Cardiac fibroblast (primary cell): ENCODE measurements around the gene GPR137B.

ENCODE experiments used
- DNase-seq, 2 donors: peaks; one replicate each; pipeline versions ENCODE4 v3.0.0 to v3.0.0-alpha.2; 2010; ENCODE audit warnings: low read depth in 2 of 2
- H3K4me3 ChIP-seq, 2 donors: replicated peaks in 1 of 2; 1 replicate in 1 of 2; 2 replicates in 1 of 2; pipeline ENCODE4 v1.5.1; 2011; ENCODE audit warnings: low read depth in 2 of 2, low read length in 2 of 2, mild to moderate bottlenecking in 2 of 2, moderate library complexity in 1 of 2
- CTCF ChIP-seq: IDR thresholded peaks from one replicate; pipeline ENCODE4 v1.5.1; 2011; ENCODE audit warnings: low read depth, mild to moderate bottlenecking, low read length, inconsistent platforms

GPR137B gene

GRCh38 chr1:236253918-236254637 lies 111.7 kb downstream of the GPR137B start:
- H3K4me3 ChIP-seq: no peak overlapping the region
- no peak for DNase-seq
- no peak for TF ChIP-seq CTCF

- no peak overlapping the region for H3K4me3 ChIP-seq
- no peak for TF ChIP-seq CTCF
- DNase-seq: peak in 1 of 2 donors; percentile 32
These were observed 114.9 kb downstream of the GPR137B start for GRCh38 chr1:236257216-236257615.

GRCh38 chr1:236258114-236258622 lies 115.8 kb downstream of the GPR137B start:
- no peak overlapping the region for H3K4me3 ChIP-seq
- no peak for TF ChIP-seq CTCF
- DNase-seq: no peak
